ENCODE results near the gene DCST1.

DNA sequence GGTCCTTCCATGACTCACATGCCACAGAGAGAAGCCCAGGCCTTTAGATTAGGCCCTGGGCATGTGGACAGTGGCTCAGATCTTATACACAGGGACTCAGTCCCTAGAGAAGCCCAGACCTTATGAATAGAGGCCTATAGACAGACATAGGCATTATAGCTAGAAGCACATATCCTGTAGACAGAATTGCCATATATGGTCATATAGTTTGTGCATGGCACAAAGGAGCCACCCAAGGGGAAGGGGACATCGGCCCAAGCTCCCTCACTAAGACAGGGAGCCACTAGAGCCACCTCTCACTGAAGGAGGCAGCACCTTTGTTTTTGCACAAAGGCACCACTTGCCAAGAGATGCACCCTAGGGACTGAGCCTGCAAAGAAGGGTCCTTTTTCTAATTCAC lies 42.7 kb downstream of the DCST1 start:
- TF ChIP-seq, protein P1, sequence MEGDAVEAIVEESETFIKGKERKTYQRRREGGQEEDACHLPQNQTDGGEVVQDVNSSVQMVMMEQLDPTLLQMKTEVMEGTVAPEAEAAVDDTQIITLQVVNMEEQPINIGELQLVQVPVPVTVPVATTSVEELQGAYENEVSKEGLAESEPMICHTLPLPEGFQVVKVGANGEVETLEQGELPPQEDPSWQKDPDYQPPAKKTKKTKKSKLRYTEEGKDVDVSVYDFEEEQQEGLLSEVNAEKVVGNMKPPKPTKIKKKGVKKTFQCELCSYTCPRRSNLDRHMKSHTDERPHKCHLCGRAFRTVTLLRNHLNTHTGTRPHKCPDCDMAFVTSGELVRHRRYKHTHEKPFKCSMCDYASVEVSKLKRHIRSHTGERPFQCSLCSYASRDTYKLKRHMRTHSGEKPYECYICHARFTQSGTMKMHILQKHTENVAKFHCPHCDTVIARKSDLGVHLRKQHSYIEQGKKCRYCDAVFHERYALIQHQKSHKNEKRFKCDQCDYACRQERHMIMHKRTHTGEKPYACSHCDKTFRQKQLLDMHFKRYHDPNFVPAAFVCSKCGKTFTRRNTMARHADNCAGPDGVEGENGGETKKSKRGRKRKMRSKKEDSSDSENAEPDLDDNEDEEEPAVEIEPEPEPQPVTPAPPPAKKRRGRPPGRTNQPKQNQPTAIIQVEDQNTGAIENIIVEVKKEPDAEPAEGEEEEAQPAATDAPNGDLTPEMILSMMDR (IDR thresholded peaks at IDR 0.05), result no peak
- TF ChIP-seq ZFX (IDR thresholded peaks at IDR 0.05; ENCODE audit: borderline replicate concordance), result no peak
